ENCODE measurements around the gene CDT1.

- TF ChIP-seq CTCF (IDR thresholded peaks at IDR 0.05; ENCODE audit: poor library complexity): no peak
- TF ChIP-seq EZH2 (IDR thresholded peaks at IDR 0.05; ENCODE audit: borderline replicate concordance): no peak
- no peak for TF ChIP-seq EZH2phosphoT487 (IDR thresholded peaks at IDR 0.05; ENCODE audit: low read depth, severe bottlenecking, unreplicated experiment)
Measured at GRCh38 chr16:88821168-88821850, 17.7 kb downstream of the CDT1 start.
